OCI-LY7 (cell line): ENCODE data around the gene MON1A. TPM values are rescaled to one million over a fixed set of nuclear protein-coding genes. Genes with fewer than 3 reads are reported as not detected.

Experiments used
- BruUV-seq: library from RNA; stranded (reverse); fragments of 400-500 nt; replicated peaks from 2 replicates; lab custom pipeline; 2021; lab: Mats Ljungman, UMichigan
- CTCF ChIA-PET: fragments of 300-600 bp; sonication (Branson Sonifier 250); formaldehyde crosslinking; loops from one replicate; lab custom pipeline; 2022; ENCODE audit warnings: antibody characterized with exemption; ENCODE audit not compliant: unreplicated experiment; lab: Charles Lee
- POLR2A ChIA-PET: fragments of 300-600 bp; sonication (Branson Sonifier 250); formaldehyde crosslinking; loops from one replicate; lab custom pipeline; 2022; ENCODE audit warnings: antibody characterized with exemption; lab: Charles Lee
- DNase-seq: peaks from one replicate; pipeline ENCODE4 v3.0.0-alpha.2; 2015; ENCODE audit warnings: low spot score
- H2AFZ ChIP-seq: fragments of 200-600 bp; sonication (generic), shearing (Covaris generic); 2 replicates; pipeline ENCODE4 v1.6.1; 2014; ENCODE audit warnings: mild to moderate bottlenecking, antibody characterized with exemption, low read length, moderate library complexity
- H3K27ac ChIP-seq: fragments of 200-600 bp; sonication (generic); 2 replicates; pipeline ENCODE4 v1.5.1; 2014; ENCODE audit warnings: mixed run types, low read depth, mild to moderate bottlenecking, moderate library complexity, low read length, inconsistent platforms; ENCODE audit not compliant: poor library complexity, severe bottlenecking
- H3K36me3 ChIP-seq: fragments of 200-600 bp; sonication (generic); 2 replicates; pipeline ENCODE4 v1.6.1; 2014; ENCODE audit warnings: mild to moderate bottlenecking, antibody characterized with exemption, low read length, moderate library complexity, mixed read lengths; ENCODE audit not compliant: insufficient read depth
- H3K4me1 ChIP-seq: fragments of 200-600 bp; sonication (generic); 2 replicates; pipeline ENCODE4 v1.5.1; 2014; ENCODE audit warnings: mild to moderate bottlenecking, low read length; ENCODE audit not compliant: insufficient read depth, poor library complexity, severe bottlenecking
- H3K4me2 ChIP-seq: fragments of 200-600 bp; sonication (generic); 2 replicates; pipeline ENCODE4 v1.6.1; 2014; ENCODE audit warnings: mild to moderate bottlenecking, low read length
- H3K4me3 ChIP-seq: fragments of 200-600 bp; sonication (generic); 2 replicates; pipeline ENCODE4 v1.5.1; 2014; ENCODE audit warnings: mild to moderate bottlenecking, low read depth, low read length; ENCODE audit not compliant: poor library complexity, severe bottlenecking
- H3K79me2 ChIP-seq: fragments of 200-600 bp; sonication (generic); 2 replicates; pipeline ENCODE4 v1.6.1; 2016; ENCODE audit warnings: low read depth, mild to moderate bottlenecking, low read length, moderate library complexity, mixed read lengths; ENCODE audit not compliant: insufficient read depth
- H3K9me2 ChIP-seq: fragments of 200-600 bp; sonication (generic); 2 replicates; pipeline ENCODE4 v1.6.1; 2016; ENCODE audit warnings: mild to moderate bottlenecking, low read length, mixed read lengths; ENCODE audit not compliant: insufficient read depth
- H3K9me3 ChIP-seq: fragments of 200-600 bp; sonication (generic); 2 replicates; pipeline ENCODE4 v1.6.1; 2014; ENCODE audit warnings: mild to moderate bottlenecking, mixed run types, low read length, mixed read lengths
- H4K20me1 ChIP-seq: fragments of 200-600 bp; sonication (generic); 2 replicates; pipeline ENCODE4 v1.6.1; 2014; ENCODE audit warnings: mild to moderate bottlenecking, antibody characterized with exemption, low read length, moderate library complexity, mixed read lengths; ENCODE audit not compliant: insufficient read depth
- EZH2phosphoT487 ChIP-seq: fragments of 200-600 bp; sonication (generic); IDR thresholded peaks from 2 replicates; pipeline ENCODE4 v1.6.1; 2018; ENCODE audit warnings: low read depth, borderline replicate concordance, mild to moderate bottlenecking, mixed run types, antibody characterized with exemption, low read length, moderate library complexity, mixed read lengths
- intact Hi-C: fragments of 100-400 bp; cut with micrococcal nuclease; formaldehyde crosslinking; loops from one replicate; pipeline ENCODE4 v1.10.0; 2022; ENCODE audit not compliant: unreplicated experiment
- total RNA-seq, 2 experiments: library from RNA; depleted of rRNA in 1 of 2; stranded (reverse); fragments of >200 nt in 1 of 2; shearing (Covaris generic) in 1 of 2; gene quantifications; 2 replicates each; pipeline ENCODE4 v1.2.3, GENCODE V29; 2014 to 2022
- TF ChIP-seq, protein P1 (sequence below): fragments of 200-600 bp; sonication (generic); conservative IDR thresholded peaks from 2 replicates; pipeline ENCODE4 v1.5.1; 2014; ENCODE audit warnings: mild to moderate bottlenecking, antibody characterized with exemption, low read length, moderate library complexity, mixed read lengths

Gene MON1A
- total RNA-seq, 2 experiments from 2014 or later, result 7.3 to 10.4 TPM

DNA sequence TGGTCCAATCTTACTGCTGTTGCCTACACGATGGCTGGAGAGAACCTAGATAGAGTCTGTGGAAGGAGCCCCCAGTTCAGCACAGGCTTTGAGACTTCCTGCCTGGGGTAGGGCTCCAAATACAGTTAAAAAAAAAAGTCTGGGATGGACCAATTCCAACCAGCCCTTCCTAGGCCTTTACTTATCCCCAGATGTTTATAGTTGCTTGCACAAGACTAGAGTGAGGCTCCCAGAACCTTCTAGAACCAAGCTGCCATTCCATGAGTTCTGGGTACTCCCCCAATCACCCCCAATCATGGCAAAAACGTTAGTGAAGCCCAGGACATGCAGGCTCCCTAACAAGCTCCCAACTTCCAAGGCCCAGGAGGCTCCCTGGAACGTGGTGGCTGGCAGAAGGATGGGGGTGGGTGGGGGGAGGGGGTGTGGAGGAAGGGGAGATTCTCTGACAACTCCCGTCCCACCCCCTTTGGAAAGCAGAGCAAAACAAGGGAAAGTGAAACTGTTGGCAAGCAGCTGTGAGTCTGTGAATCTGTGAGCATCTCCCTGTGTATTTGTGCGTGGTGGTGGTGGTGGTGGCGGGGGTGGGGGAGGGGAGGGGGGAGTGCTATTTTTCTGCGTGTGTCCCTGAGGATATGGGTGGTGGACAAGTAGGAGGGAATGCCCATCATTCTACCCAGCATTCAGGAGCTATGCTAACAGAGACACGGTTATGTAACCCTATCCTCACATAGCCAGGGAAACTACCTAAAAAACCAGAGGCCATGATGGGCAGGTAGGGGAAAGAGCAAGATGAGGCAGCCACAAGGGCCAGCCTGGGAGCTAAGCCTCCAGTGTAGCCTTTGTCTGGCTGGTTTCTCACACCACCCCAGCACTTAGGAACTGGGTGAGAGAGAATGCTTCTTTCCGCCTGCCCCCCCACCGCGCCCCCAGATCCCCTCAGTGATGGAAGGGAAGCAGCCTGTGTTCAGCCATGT lies 28.0 kb downstream of the MON1A start:
- no peaks in the 10 kb centered on the region for H3K9me2 ChIP-seq
- H3K9me3 ChIP-seq, result no peaks in the 10 kb centered on the region
- H3K79me2 ChIP-seq, result no peaks in the 10 kb centered on the region
- H4K20me1 ChIP-seq, result no peaks in the 10 kb centered on the region
- TF ChIP-seq EZH2phosphoT487, result no peak
- TF ChIP-seq, protein P1, sequence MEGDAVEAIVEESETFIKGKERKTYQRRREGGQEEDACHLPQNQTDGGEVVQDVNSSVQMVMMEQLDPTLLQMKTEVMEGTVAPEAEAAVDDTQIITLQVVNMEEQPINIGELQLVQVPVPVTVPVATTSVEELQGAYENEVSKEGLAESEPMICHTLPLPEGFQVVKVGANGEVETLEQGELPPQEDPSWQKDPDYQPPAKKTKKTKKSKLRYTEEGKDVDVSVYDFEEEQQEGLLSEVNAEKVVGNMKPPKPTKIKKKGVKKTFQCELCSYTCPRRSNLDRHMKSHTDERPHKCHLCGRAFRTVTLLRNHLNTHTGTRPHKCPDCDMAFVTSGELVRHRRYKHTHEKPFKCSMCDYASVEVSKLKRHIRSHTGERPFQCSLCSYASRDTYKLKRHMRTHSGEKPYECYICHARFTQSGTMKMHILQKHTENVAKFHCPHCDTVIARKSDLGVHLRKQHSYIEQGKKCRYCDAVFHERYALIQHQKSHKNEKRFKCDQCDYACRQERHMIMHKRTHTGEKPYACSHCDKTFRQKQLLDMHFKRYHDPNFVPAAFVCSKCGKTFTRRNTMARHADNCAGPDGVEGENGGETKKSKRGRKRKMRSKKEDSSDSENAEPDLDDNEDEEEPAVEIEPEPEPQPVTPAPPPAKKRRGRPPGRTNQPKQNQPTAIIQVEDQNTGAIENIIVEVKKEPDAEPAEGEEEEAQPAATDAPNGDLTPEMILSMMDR, result no peak
- CTCF ChIA-PET, result interaction anchor here (0.9 to 1.7 kb wide), 2 partner anchors 8 to 15 kb away, joined by 3 to 5 read pairs; no protein-coding TSS in a partner anchor
- H3K4me2 ChIP-seq, result no peak overlapping the region
- H3K4me1 ChIP-seq, result peaks cover 27% of the 10 kb centered on the region
- POLR2A ChIA-PET, result interaction anchor here (0.5 to 1.4 kb wide), 3 partner anchors 46 to 96 kb away, joined by 3 to 7 read pairs (median 4); no protein-coding TSS in a partner anchor
- no peaks in the 10 kb centered on the region for H3K36me3 ChIP-seq
- no peak for DNase-seq
- intact Hi-C loops, result loop anchor here (5.0 kb wide), 1 partner anchor 44 kb away; the partner anchor contains the start of gene TRAIP
- H3K27ac ChIP-seq, result no peak overlapping the region
- H2AFZ ChIP-seq, result no peak overlapping the region
- H3K4me3 ChIP-seq, result no peak overlapping the region
- no TSS peak for BruUV-seq

DNA sequence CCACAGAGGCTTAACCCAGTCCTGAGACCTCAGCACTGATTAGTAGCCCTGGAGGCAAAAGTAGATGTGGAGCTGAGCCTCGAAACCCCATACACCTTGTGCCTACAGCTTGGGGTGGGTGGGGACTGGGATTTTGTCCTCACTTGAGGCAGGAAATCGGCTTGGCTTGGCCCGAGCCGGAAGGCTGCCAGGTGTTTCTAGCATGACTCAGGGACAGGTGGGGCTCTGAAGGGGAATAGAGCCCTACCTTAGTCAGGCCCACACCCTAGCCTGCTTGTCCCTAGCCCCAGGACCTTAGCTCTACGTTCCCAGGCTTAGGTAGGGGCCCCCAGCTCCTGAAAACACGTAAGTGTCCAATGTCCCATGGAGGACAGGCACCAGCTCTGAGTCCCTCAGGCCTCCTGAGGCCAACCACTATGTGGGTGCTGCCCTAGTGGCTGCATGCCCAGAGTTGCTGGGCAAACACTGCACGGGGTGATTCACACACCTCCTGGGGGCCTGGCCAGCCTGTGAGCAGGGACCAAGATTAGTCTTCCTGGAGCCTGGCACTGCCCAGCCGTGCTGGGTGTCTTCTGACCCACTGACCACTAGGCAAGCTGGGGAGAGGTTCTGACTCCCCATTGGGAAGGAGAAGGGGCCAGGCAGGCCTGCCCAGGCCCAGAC lies 29.0 kb downstream of the MON1A start:
- ChIA-PET CTCF (interaction anchor here (0.6 to 1.7 kb wide), 3 partner anchors 9 to 91 kb away, joined by 3 to 7 read pairs (median 5); no protein-coding TSS in a partner anchor), POLR2A (interaction anchor here (0.6 to 1.0 kb wide), 2 partner anchors 30 to 170 kb away, joined by 4 to 5 read pairs; no protein-coding TSS in a partner anchor)
- no peak overlapping the region for H3K27ac ChIP-seq
- H3K9me3 ChIP-seq, result no peaks in the 10 kb centered on the region
- H3K36me3 ChIP-seq, result no peaks in the 10 kb centered on the region
- TF ChIP-seq EZH2phosphoT487, result no peak
- TF ChIP-seq, protein P1, result no peak
- peak overlapping the region; percentile 40 for H3K4me2 ChIP-seq
- peak; percentile 65 for DNase-seq
- no peak overlapping the region for H2AFZ ChIP-seq
- peaks cover 18% of the 10 kb centered on the region for H3K4me1 ChIP-seq
- no peak overlapping the region for H3K4me3 ChIP-seq
- no peaks in the 10 kb centered on the region for H3K9me2 ChIP-seq
- H3K79me2 ChIP-seq, result no peaks in the 10 kb centered on the region
- intact Hi-C loops, result loop anchor here (5.0 kb wide), 1 partner anchor 43 kb away; the partner anchor contains the start of gene TRAIP
- BruUV-seq, result no TSS peak
- no peaks in the 10 kb centered on the region for H4K20me1 ChIP-seq
